ENCODE measurements around the gene SENP3. TPM values are rescaled to one million over a fixed set of nuclear protein-coding genes. Genes with fewer than 3 reads are reported as not detected.

The SENP3 gene
- total RNA-seq, 1 experiment from 2014 or later, result 63.7 TPM

GRCh38 chr17:7576432-7576937 is 14.8 kb downstream of the SENP3 start:
- Histone ChIP-seq H3K27ac (ENCODE audit: low read length) (peak overlapping the region; percentile 35), H3K36me3 (ENCODE audit: control insufficient read depth, insufficient read depth, low read length) (peaks cover 26% of the 10 kb centered on the region), H3K27me3 (ENCODE audit: control insufficient read depth, insufficient read depth, low read length) (no peaks in the 10 kb centered on the region), H3K4me1 (ENCODE audit: control insufficient read depth, insufficient read depth, low read length) (peaks cover 63% of the 10 kb centered on the region), H3K4me3 (ENCODE audit: low read depth in 2 of 2, low read length in 2 of 2) (no peak overlapping the region), H3K9me3 (ENCODE audit: control insufficient read depth, insufficient read depth, low read depth, low read length) (no peaks in the 10 kb centered on the region)
- in situ Hi-C loops (cut with HindIII; ENCODE audit: low pct_unique_long_range_greater_than_20kb, low sequenced_read_pairs), result no loop called here
- BruUV-seq (replicated peaks), result no TSS peak
- ATAC-seq (no peak), DNase-seq (ENCODE audit: low read depth, low spot score) (no peak)
- intact Hi-C loops (cut with micrococcal nuclease; ENCODE audit: unreplicated experiment), result no loop called here
- TF ChIP-seq POLR2AphosphoS5 (IDR thresholded peaks at IDR 0.05; ENCODE audit: low read depth, low read length) (peak; percentile 18; the same call in 1 of the 2 replicates), SIN3A (IDR thresholded peaks at IDR 0.05; ENCODE audit: borderline replicate concordance, insufficient read depth, low read depth, low read length) (no peak)
- TF ChIP-seq, protein P1, sequence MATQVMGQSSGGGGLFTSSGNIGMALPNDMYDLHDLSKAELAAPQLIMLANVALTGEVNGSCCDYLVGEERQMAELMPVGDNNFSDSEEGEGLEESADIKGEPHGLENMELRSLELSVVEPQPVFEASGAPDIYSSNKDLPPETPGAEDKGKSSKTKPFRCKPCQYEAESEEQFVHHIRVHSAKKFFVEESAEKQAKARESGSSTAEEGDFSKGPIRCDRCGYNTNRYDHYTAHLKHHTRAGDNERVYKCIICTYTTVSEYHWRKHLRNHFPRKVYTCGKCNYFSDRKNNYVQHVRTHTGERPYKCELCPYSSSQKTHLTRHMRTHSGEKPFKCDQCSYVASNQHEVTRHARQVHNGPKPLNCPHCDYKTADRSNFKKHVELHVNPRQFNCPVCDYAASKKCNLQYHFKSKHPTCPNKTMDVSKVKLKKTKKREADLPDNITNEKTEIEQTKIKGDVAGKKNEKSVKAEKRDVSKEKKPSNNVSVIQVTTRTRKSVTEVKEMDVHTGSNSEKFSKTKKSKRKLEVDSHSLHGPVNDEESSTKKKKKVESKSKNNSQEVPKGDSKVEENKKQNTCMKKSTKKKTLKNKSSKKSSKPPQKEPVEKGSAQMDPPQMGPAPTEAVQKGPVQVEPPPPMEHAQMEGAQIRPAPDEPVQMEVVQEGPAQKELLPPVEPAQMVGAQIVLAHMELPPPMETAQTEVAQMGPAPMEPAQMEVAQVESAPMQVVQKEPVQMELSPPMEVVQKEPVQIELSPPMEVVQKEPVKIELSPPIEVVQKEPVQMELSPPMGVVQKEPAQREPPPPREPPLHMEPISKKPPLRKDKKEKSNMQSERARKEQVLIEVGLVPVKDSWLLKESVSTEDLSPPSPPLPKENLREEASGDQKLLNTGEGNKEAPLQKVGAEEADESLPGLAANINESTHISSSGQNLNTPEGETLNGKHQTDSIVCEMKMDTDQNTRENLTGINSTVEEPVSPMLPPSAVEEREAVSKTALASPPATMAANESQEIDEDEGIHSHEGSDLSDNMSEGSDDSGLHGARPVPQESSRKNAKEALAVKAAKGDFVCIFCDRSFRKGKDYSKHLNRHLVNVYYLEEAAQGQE (IDR thresholded peaks at IDR 0.05; ENCODE audit: insufficient read depth in 1 of 2, low read depth in 2 of 2, low read length in 1 of 2), result no peak
- ChIA-PET POLR2A (interaction anchor here (0.6 kb wide), 1 partner anchor 131 kb away, joined by 9 read pairs; no protein-coding TSS in a partner anchor), CTCF (no interaction called here)

- ChIA-PET CTCF (no interaction called here), POLR2A (no interaction called here)
- in situ Hi-C loops (cut with HindIII; ENCODE audit: low pct_unique_long_range_greater_than_20kb, low sequenced_read_pairs), result no loop called here
- H3K4me3 ChIP-seq (ENCODE audit: low read depth in 2 of 2, low read length in 2 of 2), result no peak overlapping the region
- no TSS peak for BruUV-seq (replicated peaks)
- H3K4me1 ChIP-seq (ENCODE audit: control insufficient read depth, insufficient read depth, low read length), result peaks cover 65% of the 10 kb centered on the region
- DNase-seq (ENCODE audit: low read depth, low spot score) (no peak), ATAC-seq (no peak)
- intact Hi-C loops (cut with micrococcal nuclease; ENCODE audit: unreplicated experiment), result no loop called here
- no peaks in the 10 kb centered on the region for H3K9me3 ChIP-seq (ENCODE audit: control insufficient read depth, insufficient read depth, low read depth, low read length)
- H3K27ac ChIP-seq (ENCODE audit: low read length), result no peak overlapping the region; the same call in 1 of the 2 replicates
- H3K36me3 ChIP-seq (ENCODE audit: control insufficient read depth, insufficient read depth, low read length), result peaks cover 26% of the 10 kb centered on the region
- H3K27me3 ChIP-seq (ENCODE audit: control insufficient read depth, insufficient read depth, low read length), result no peaks in the 10 kb centered on the region
- TF ChIP-seq TCF7L2 (IDR thresholded peaks at IDR 0.05; ENCODE audit: low read depth, low read length) (no peak), SIN3A (IDR thresholded peaks at IDR 0.05; ENCODE audit: borderline replicate concordance, insufficient read depth, low read depth, low read length) (no peak), CTCF (IDR thresholded peaks at IDR 0.05) (no peak), POLR2AphosphoS5 (IDR thresholded peaks at IDR 0.05; ENCODE audit: low read depth, low read length) (no peak)
- TF ChIP-seq, protein P1 (IDR thresholded peaks at IDR 0.05; ENCODE audit: insufficient read depth in 1 of 2, low read depth in 2 of 2, low read length in 1 of 2), result no peak
Measured at GRCh38 chr17:7577327-7578199, 15.8 kb downstream of the SENP3 start.

Measured in Panc1 (cell line).